ENCODE data around the gene VDAC2.

Gene VDAC2

GRCh38 chr10:75231672-75232581, 21.3 kb downstream of the VDAC2 start:
- DNase-seq (ENCODE audit: low read depth), result no peak

DNA sequence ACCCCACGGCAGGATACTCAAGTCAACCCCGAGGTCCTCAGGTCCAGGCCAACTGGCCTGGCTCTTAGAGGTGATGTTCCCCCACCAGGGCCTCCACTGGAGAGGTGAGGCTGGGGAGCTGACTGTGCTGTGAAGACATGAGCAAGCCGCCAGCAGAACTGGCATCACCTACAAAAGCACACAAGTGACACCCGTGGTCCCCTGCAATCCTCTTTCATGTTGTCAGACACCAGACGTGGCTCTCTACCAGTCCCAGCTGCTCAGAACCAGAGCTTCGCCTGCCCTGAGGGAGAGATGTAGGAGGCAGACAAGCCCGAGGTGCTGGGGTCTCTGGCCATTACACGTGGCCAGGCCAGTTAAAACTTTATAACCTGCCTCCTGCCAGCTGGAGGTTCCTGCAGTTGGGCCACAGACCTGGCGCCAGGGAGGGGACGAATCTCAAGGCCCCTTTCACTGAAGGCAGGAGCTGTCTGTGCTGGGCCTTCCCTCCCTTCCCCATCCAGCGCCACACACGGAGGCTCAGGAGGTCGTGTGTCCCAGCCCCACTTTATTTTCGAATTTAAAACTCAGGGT, 22.9 kb downstream of the VDAC2 start:
- DNase-seq (ENCODE audit: low read depth), result no peak

DNA sequence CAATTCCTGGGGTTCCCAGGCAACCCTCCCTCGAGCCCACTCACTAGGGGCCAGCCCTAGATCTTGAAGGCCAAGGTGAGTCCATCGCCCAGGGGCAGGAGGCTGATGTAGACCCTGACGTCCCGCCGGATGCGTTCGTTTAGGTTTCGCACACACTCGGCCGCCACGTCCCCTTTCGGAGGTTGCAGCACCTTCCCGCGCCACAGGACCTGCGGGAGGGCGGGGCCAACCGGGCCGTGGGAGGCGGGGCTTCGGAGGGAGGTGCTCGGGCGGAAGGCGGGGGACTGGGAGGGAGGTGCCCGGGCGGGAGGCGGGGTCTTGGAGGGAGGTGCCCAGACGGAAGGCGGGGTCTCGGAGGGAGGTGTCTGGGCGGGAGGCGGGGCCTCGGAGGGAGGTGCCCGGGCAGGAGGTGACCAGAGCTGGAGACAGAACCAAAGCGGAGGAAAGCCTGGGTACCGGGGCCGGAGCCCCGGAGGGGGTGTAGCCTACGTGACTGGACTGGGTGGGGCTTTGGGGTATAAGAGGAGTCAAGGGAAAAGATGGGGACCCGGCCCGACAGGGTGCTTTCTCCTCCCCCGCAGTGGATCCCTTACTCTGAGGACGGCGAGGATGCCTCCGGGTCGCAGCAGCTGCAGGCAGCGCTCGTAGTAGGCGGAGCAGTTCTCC, 23.6 kb downstream of the VDAC2 start:
- peak; percentile 94 for DNase-seq (ENCODE audit: low read depth)

DNA sequence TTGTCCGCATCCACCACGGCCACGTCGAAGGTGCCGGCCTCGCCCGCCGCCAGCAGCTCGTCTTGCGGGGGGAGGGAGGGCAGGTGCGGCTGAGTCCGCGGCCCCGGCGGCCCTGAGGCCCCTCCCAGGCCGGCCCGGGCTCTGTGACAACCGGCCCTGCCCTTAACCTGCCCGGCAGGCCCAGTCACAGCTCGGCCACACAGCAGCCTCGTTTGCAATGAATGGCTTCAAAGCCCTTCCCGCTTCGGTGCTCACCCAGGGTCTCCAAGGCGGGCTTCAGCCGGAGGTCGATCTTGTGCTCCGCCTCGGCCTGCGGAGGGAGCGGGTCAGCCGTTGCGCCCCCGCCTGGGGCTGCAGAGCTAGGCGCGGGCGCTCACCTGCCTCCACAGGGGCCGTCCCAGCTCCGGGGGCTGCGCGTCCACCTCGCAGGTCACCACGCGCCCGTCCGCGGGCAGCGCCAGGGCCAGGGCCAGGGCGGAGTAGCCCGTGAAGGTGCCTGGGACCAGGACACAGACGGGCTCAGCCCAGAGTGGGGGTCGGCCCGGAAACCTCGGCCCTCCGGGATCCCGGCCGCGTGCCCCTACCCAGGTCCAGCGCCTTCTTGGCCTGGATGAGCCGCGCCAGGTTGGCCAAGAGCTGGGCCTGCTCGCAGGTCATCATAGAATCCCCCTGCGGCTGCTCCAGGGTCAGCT, 24.2 kb downstream of the VDAC2 start:
- no peak for DNase-seq (ENCODE audit: low read depth)

DNA sequence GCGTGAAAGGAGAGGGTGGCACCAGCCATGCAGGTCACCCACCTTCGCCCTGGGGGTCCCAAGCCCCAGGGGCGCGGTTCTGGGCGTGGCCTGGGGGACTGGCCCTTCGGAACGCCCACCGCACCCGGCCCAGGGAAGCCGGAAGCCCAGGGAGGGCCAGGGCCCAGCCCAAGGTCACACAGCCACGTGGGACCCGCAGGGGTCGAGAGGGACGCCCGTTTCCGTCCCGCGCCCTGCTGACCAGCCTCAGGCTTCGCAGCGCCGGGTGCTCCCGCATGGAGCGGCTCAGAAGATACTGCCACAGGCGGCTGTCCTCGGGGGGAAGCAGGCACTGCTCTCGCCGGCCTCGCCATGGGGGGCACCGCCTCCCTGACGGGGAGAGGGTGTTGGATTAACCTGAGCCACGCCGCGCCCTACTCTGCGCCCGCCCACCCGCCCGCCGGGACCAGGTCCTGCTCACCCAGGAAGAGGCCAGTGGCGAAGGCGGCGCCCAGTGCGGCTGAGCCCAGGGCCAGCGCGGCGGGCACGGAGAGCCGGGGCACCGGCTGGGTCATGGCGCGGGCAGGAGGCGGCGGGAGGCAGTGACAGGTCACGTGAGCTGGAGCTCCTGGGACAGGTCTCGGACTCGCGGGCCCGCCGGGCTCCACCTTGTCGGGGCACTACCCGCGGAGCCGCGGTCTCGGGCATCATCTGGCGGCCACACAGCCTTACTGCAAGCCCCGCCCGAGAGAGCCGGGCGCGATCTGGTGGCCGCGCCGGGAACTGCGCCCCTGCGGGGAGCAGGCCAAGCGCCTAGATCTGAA, 25.0 kb downstream of the VDAC2 start, which contains the start of gene COMTD1:
COMTD1 (minus strand) TSS at position 583 of the 803 bp plus-strand sequence; CDS start at position 554, 29 bp downstream.
- peak; percentile 86 for DNase-seq (ENCODE audit: low read depth)

- DNase-seq (ENCODE audit: low read depth), result no peak
Observed at GRCh38 chr10:75236178-75236825, 25.7 kb downstream of the VDAC2 start.

- DNase-seq (ENCODE audit: low read depth), result no peak
Observed at GRCh38 chr10:75238182-75239095, 27.8 kb downstream of the VDAC2 start.

DNA sequence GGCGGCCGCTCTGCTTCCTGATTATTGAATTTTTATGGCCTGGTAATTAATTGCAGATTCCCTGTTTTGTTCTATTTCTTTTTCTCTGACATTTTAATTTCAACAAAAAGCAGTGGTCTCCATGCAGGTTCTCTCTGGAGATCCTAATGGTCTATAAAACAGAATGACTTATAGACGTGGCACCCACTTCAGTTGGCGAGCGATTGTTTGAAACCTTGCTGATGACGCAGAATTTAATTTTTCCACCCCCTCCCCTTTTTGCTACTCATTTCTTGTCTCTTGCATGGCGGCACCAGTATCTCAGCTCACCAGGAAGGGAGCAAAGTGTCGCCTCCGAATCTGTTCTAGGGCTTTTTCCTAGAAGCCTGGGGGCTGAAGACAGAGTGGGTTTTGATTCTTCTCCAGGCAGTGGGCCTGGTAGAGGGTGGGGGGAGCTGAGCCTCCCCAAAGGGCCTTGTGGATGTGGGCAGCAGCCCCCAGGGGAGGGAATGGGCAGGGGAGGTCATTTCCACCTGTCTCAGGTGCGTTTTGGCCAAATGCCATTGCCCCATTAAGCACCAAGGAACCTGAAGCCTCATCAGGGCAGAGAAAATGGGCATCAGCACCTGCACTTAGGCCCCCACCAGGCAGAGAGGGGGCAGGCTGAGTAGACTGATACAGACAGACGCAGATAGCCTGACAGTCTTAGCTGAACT, 28.6 kb downstream of the VDAC2 start:
- DNase-seq (ENCODE audit: low read depth), result no peak

DNA sequence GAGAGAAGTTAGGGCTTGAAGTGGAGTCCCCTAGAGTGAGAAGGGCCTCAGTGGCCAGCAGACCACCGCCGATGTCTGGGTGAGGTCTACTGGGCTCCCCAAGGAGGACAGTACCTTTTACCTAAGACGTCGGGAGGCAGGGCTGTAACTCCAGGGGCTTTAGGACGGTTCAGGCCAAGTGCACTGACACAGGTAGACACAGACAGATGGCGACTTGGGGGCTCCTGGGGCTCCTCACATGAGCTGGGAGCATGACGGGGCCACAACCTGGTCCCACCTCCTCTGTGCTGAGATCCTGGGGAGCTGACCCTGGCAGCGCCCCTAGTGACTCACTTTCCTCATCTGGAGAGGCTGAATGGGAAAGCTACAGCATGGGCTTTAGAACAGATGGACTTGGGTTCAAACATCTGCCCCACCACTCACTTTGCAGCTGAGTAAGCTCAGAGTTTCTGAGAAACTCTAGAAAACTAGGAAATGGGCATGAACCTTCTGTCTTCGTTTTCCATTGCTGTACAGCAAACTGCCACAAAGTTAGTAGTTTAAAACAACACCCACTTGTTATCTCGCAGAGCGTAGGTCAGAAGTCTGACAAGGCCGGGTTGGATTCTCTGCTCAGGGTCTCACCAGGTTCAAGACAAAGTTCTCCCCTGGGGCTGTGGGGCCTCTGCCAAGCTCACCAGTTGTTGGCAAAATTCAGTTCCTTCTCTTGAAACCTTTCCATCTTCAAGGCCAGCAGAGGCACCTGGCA, 29.9 kb downstream of the VDAC2 start:
- no peak for DNase-seq (ENCODE audit: low read depth)

DNA sequence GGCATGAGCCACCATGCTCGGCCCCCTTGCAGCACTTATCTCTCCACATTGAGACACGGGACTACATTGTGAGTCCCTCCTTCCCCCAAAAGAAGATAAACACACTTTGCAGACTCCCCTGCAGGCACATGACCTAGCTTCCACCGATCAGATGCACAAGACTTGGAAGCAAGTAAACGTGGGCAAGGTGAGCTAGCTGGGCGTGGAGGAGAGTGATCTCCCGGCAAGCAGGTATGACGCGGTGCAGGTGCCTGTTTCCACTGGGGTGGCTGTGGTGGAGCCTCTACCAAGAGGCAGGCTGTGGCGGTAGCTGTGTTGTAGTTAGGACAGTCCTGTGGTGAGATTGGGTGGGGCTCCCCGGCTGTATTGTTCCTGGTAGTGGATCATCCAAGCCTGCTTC, 32.8 kb downstream of the VDAC2 start:
- no peak for DNase-seq (ENCODE audit: low read depth)

GRCh38 chr10:75244487-75245353, 34.1 kb downstream of the VDAC2 start:
- no peak for DNase-seq (ENCODE audit: low read depth)

DNA sequence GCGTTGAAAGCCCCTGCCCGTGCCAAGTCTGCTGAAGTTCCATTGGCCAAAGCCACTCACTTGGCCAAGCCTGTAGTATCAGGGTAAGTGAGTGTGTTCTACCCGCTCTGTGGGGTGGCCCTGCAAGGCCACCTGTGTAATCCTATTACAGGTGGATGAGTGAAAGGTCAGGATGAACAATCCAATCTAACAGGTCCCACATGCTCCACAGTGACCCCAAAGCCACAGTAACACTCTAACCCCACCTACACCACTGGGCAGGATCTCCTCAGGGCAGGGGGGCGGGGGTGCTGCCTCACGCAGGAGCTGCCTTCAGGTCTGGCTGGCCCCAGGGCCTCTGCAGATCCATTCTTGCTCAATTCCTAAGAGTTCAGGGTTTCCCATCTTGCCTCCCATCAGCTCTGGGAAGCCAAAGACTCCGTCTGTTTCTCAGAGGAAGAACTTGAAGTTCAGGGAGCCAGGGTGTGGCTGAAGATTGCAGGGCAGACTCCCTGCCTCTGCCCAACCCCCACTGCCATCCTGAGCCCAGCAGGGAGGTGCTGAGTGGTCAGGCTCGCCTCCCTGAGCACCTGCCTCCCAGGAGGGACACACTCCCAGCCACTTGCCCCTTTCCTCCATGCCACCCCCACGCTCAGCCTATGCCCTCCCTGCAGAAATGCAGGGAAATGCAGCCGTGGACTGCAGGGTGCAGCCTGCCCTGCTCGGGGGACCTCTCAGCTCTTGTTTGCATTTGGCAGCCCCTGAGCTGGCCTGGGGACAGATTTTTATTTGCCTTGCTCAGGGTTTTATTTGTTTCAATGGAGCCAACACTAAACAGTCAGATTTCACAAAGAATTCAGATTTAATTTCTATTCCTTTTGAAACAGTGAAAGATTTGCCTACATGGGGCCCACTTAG, 35.0 kb downstream of the VDAC2 start:
- DNase-seq (ENCODE audit: low read depth), result no peak

DNA sequence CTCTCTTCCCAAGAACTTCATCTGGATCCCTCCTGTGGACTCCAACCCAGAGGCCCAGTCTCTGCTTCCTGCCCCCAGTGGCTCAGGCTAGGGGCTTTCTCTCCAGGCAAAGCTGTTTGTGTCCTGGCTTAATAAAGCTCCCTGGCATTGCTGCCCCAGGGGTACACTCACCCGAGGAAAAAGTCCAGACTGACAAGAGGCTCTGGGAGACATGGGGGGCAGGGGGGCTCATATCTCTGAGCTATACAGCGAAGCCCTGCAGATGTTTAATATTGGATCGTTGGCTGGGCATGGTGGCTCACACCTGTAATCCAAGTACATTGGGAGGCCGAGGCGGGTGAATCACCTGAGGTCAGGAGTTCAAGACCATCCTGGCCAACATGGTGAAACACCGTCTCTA, 35.9 kb downstream of the VDAC2 start:
- DNase-seq (ENCODE audit: low read depth), result no peak

DNA sequence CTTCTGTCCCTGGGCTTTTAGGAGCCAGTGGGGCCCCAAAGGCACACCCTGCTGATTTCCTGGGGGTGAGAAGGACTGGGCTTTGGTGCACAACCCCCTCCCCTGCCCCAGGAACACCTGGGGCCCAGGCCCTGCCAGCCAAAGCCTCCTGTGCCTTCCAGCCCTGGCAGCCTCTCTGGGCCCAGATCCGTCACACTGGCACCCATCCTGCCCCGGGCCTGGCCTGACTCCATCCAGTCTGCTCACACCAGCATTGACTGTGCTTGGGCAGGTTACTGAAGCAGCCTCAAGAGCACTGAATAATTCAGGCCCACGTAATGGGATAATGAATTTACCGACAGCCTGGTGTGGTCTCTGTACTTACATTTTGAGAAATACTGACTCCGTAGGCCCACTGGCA, 37.2 kb downstream of the VDAC2 start:
- no peak for DNase-seq (ENCODE audit: low read depth)

DNA sequence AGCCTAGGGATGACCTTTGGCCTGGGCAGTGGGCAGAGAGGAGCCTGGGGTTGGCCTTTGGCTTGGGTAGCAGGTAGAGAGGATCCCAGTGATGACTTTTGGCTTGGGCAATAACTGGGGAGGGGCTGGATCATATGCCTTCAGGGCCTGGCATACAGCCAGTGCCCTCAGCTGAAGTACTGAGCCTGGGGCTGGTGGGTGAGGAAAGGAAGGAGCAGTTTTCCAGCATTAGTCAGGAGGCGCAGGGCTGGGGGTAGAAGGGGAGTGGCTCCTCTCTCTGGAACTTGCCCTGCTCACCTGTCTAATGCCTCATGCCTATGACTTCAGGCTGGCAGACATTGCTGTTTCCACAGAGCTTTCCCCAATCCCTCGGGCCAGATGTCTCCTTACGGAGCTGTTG, 40.3 kb downstream of the VDAC2 start:
- no peak for DNase-seq (ENCODE audit: low read depth)
